IPS-18a (cell line): ENCODE measurements around the gene KRTAP4-6.
"Not testable (repeated sequence)": the region's sequence is repeated elsewhere in the genome, so short reads cannot be mapped to it uniquely, and the experiment has no call there.

ENCODE experiments used
- H3K27ac ChIP-seq: one replicate; pipeline ENCODE4 v1.5.1; 2013; ENCODE audit warnings: low read length
- H3K27me3 ChIP-seq: one replicate; pipeline ENCODE4 v1.6.1; 2013; ENCODE audit warnings: mild to moderate bottlenecking, low read length; ENCODE audit not compliant: control insufficient read depth, insufficient read depth
- H3K36me3 ChIP-seq: one replicate; pipeline ENCODE4 v1.6.1; 2013; ENCODE audit warnings: low read depth, low read length; ENCODE audit not compliant: control insufficient read depth
- H3K4me1 ChIP-seq: one replicate; pipeline ENCODE4 v1.6.1; 2013; ENCODE audit warnings: low read depth, low read length; ENCODE audit not compliant: control insufficient read depth
- H3K4me3 ChIP-seq: one replicate; pipeline ENCODE4 v1.5.1; 2013; ENCODE audit warnings: low read length
- H3K9ac ChIP-seq: one replicate; pipeline ENCODE4 v1.6.1; 2013; ENCODE audit warnings: mild to moderate bottlenecking, low read length, moderate library complexity
- H3K9me3 ChIP-seq: one replicate; pipeline ENCODE4 v1.6.1; 2013; ENCODE audit warnings: low read depth, low read length; ENCODE audit not compliant: control insufficient read depth

KRTAP4-6 gene

DNA sequence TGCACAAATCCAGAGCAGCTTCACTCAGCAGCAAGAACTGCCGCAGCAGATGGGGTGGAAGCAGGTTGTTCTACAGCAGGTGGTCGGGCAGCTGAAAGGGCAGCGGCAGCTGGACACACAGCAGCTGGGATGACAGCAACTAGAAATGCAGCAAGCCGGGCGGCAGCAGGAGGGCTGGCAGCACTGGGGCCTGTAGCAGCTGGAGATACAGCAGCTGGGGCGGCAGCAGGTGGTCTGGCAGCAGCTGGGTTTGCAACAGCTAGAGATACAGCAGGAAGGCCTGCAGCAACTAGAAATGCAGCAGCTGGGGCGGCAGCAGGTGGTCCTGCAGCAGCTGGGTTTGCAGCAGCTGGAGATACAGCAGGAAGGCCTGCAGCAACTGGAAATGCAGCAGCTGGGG is 27.2 kb upstream of the KRTAP4-6 start:
- no peaks in the 10 kb centered on the region for H3K36me3 ChIP-seq
- no peaks in the 10 kb centered on the region for H3K4me1 ChIP-seq
- no peak overlapping the region for H3K27ac ChIP-seq
- H3K9ac ChIP-seq: no peak overlapping the region
- no peak overlapping the region for H3K4me3 ChIP-seq
- H3K9me3 ChIP-seq: no peaks in the 10 kb centered on the region
- no peaks in the 10 kb centered on the region for H3K27me3 ChIP-seq

DNA sequence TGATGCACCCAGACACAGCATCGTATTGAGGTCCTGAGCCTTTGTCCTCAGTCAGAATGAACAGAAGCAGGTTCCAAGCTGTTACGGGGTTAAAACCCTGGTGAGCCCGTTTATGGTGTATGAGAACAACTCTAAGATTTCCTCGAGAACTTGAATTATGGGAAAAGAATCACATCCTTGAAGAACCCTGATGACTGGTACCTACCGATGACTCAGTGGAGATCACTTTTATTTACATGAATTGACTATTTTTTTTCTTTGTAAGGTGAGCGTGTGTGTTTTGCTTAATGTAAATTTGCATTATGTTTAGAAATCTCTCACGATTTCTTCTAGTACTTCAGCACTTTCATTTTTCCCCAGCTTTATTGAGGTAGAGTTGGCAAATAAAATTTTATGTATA is 23.5 kb upstream of the KRTAP4-6 start:
- Histone ChIP-seq H3K27ac (no peak overlapping the region), H3K9me3 (no peaks in the 10 kb centered on the region), H3K36me3 (no peaks in the 10 kb centered on the region), H3K4me1 (no peaks in the 10 kb centered on the region), H3K27me3 (no peaks in the 10 kb centered on the region), H3K4me3 (no peak overlapping the region), H3K9ac (no peak overlapping the region)

DNA sequence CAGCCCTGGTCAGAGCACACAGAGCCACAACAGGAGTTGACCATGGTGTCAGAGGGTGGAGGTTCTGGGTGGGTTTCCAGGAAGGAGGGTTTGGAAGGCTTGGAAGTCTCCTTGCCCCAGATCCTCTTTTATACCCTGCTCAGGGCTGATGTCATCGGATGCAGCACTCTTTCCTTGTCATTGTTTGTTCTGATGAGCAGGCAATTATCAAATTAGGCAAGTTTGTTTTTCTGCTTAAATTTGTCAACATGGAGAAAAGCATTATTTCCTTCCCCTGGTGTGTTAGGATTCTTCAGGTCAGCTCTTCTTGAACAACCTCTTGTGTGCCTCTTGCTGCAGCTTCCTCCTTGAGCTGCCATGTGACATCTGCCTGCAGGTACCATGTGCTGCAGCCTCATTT is 20.3 kb upstream of the KRTAP4-6 start, which contains the start of gene KRTAP4-4:
Gene KRTAP4-4 (minus strand): TSS at position 101 of the 400 bp plus-strand sequence. CDS start 57 bp downstream, at position 44.
- no peak within 1 kb of the TSS for H3K27ac ChIP-seq
- H3K4me1 ChIP-seq: no peaks in the 10 kb centered on the region
- no peak within 1 kb of the TSS for H3K9ac ChIP-seq
- no peak within 1 kb of the TSS for H3K4me3 ChIP-seq
- no peaks in the 10 kb centered on the region for H3K9me3 ChIP-seq
- H3K27me3 ChIP-seq: no peaks in the 10 kb centered on the region
- no peaks in the 10 kb centered on the region for H3K36me3 ChIP-seq

DNA sequence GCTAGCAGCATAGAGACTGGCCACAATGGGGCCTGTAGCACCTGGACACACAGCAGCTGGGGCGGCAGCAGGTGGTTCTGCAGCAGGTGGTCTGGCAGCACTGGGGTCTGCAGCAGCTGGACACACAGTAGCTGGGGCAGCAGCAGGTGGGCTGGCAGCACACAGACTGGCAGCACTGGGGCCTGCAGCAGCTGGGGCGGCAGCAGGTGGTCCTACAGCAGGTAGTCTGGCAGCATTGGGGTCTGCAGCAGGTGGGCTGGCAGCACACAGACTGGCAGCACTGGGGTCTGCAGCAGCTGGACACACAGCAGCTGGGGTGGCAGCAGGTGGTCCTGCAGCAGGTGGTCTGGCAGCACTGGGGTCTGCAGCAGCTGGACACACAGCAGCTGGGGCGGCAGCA is 19.8 kb upstream of the KRTAP4-6 start:
- H3K9me3 ChIP-seq: not testable (repeated sequence)

DNA sequence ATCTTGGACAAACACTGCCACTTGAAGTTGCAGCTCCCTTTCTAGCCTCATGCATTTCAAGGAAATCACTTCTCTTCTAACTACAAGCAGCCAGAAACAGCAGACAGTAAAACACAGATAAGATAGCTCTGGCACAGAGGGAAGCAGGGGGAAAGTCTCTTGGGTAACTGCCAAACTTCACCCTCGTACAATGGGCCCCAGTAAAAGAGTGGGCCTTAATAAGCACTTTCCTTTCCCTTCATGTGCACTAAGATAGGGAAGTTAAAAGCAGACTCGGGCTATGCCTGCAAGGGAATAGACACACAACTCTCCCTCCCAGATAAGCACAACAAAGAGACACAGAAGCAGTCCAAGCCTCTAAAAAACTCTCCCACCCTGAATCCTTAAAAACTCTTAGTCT is 13.5 kb upstream of the KRTAP4-6 start:
- Histone ChIP-seq H3K4me1 (no peaks in the 10 kb centered on the region), H3K4me3 (no peak overlapping the region), H3K27ac (no peak overlapping the region), H3K9ac (no peak overlapping the region), H3K27me3 (no peaks in the 10 kb centered on the region), H3K9me3 (no peaks in the 10 kb centered on the region), H3K36me3 (no peaks in the 10 kb centered on the region)

More for the DNA sequence above, 19.8 kb upstream of the KRTAP4-6 start:
- H3K27me3 ChIP-seq, H3K9ac ChIP-seq, H3K4me1 ChIP-seq, H3K36me3 ChIP-seq, H3K27ac ChIP-seq, H3K4me3 ChIP-seq: not testable (repeated sequence)

DNA sequence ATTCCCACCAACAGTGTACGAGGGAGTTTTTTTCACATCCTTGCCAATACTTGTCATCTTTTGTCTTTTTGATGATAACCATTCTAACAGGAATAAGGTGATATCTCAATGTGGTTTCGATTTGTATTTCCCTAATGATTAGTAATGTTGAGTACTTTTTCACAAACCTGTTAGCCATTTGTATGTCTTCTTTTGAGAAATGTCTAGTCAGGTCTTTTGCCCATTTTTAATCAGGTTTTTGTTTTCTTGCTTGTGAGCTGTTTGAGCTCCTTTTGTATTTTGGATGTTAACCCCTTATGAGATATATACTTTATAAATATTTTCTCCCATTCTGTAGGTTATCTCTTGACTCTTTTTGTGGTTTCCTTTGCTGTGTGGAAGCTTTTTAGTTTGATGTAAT is 11.2 kb upstream of the KRTAP4-6 start:
- no peaks in the 10 kb centered on the region for H3K9me3 ChIP-seq
- H3K4me1 ChIP-seq: no peaks in the 10 kb centered on the region
- no peak overlapping the region for H3K27ac ChIP-seq
- no peaks in the 10 kb centered on the region for H3K36me3 ChIP-seq
- H3K27me3 ChIP-seq: no peaks in the 10 kb centered on the region
- no peak overlapping the region for H3K9ac ChIP-seq
- H3K4me3 ChIP-seq: no peak overlapping the region

DNA sequence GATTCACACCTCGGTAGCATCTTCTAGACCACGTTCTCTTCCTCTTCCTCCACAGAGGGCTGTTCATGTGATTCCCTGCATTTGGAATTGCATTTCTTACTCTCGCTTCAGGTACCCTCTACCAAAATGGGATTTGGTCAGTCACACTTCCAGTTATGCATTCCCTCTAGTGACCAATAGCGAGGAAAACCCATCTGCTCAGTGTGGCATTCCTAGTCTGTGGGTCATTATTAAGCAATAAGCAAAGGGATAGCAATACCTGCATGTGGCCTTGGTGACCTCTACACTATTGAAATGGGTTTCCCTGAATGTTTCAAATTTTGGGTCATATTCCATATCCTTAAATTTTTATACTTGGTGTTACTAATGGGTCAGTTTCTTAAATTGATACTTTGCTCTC is 9.7 kb upstream of the KRTAP4-6 start:
- Histone ChIP-seq H3K9ac (no peak overlapping the region), H3K27me3 (no peaks in the 10 kb centered on the region), H3K36me3 (no peaks in the 10 kb centered on the region), H3K4me3 (no peak overlapping the region), H3K9me3 (no peaks in the 10 kb centered on the region), H3K27ac (no peak overlapping the region), H3K4me1 (no peaks in the 10 kb centered on the region)

DNA sequence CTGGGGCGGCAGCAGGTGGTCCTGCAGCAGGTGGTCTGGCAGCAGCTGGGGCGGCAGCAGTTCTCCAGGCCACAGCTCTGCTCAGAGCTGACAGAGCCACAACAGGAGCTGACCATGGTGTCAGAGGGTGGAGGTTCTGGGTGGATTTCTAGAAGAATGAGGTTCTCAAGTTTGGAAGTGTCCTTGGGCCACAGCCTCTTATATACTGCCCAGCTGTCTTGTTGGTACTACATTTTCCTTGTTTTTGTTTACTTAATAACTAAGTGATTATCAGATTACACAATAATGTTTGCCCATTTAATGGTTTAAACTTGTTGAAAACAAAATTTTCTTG is 9.3 kb upstream of the KRTAP4-6 start, which contains the start of gene KRTAP4-5:
Gene KRTAP4-5 (minus strand): TSS at position 174 of the 334 bp plus-strand sequence. CDS start 58 bp downstream, at position 116.
- Histone ChIP-seq H3K27ac (no peak within 1 kb of the TSS), H3K9ac (no peak within 1 kb of the TSS), H3K9me3 (no peaks in the 10 kb centered on the region), H3K27me3 (no peaks in the 10 kb centered on the region), H3K4me3 (no peak within 1 kb of the TSS), H3K4me1 (no peaks in the 10 kb centered on the region), H3K36me3 (no peaks in the 10 kb centered on the region)

DNA sequence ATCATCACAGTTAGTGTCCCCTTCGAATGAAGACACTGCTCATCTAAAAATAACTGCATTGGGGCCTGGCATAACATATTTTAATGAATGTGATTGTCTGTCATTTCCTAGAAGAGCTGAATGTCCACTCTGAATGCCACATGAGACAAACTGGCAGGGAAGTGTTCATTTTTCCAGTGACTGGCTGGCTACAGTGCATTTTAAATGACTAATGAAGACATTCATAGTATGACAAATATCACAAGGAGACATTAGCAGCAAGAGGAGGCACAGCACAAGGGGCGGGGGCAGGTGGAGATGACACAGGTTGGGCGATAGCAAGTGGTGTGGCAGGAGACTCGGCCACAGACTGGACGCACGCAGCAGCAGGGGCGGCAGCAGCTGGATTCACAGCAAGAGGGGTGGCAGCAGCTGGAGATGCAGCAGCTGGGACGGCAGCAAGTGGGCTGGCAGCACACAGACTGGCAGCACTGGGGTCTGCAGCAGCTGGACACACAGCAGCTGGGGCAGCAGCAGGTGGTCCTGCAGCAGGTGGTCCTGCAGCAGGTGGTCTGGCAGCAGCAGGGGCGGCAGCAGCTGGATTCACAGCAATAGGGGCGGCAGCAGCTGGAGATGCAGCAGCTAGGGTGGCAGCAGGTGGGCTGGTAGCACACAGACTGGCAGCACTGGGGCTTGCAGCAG is 8.8 kb upstream of the KRTAP4-6 start:
- H3K36me3 ChIP-seq, H3K9ac ChIP-seq, H3K27ac ChIP-seq, H3K9me3 ChIP-seq, H3K27me3 ChIP-seq, H3K4me3 ChIP-seq, H3K4me1 ChIP-seq: not testable (repeated sequence)

DNA sequence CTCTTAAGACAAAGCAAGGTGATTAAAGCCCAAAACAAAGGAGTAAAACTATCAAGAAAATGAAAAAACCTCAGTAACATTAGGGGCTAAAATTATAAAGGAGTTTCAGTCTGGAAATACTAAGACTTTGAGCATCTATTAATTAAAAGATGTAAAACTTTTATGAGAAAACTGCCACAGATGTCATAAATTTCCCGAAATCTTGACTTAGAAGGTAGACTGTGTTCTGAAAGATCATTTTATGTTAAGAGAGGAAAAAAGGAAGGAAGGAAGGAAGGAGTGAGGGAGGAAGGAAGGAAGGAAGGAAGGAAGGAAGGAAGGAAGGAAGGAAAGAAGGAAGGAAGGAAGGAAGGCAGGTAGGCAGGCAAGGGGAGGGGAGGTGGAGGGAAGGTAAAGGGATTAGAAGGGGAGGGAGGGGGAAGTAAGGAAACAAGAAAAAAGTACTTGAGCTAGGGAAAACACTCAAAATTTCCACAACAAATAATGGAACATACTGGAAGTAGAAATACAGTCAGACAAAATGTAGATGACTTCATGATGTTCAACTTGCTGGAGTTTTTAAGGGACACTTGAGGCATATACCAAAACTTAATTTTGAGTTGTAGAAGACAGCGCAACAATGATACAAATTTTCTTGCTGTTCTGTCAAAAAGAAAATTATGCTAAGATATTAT is 7.3 kb upstream of the KRTAP4-6 start:
- H3K27me3 ChIP-seq: no peaks in the 10 kb centered on the region
- H3K4me3 ChIP-seq: no peak overlapping the region

DNA sequence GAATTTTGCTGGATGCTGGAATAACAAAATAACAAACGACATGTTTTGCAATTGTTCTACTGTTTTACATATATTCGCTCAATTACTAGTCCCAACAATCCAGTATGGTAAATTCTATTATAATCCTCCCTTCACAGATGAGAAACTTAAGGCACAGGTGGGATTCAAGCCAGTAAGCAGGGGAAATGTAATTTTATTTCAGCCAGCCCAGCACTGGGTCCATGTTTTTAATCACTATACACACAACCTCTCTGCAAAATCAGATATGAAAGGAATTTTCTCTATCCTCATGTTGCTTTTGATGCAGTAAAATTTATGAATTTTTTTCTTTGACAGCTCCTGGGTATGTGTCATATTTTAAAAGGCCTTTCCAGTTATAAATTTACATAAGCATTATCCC is 4.9 kb upstream of the KRTAP4-6 start:
- H3K4me1 ChIP-seq: no peaks in the 10 kb centered on the region

More for the DNA sequence above, 7.3 kb upstream of the KRTAP4-6 start:
- no peaks in the 10 kb centered on the region for H3K9me3 ChIP-seq
- H3K36me3 ChIP-seq: no peaks in the 10 kb centered on the region
- no peaks in the 10 kb centered on the region for H3K4me1 ChIP-seq
- no peak overlapping the region for H3K27ac ChIP-seq
- H3K9ac ChIP-seq: no peak overlapping the region

DNA sequence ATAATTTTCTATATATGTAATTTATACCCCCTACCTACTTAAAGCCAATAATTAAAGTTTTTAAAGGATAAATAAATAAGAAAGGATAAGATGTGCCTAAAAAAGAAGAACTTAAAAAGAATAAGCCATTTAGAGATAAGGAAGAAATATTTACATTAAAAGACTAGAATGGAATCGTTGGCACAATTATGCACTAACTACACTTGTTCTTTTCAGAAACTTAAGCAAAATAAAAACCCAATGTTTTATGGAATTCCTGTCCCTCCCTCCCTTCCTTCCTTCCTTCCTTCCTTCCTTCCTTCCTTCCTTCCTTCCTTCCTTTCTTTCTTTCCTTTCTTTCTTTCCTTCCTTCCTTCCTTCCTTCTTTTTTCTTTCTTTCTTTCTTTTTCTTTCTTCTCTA is 4.5 kb upstream of the KRTAP4-6 start:
- Histone ChIP-seq H3K27me3 (no peaks in the 10 kb centered on the region), H3K4me3 (no peak overlapping the region), H3K36me3 (no peaks in the 10 kb centered on the region), H3K27ac (no peak overlapping the region), H3K9ac (no peak overlapping the region), H3K4me1 (no peaks in the 10 kb centered on the region), H3K9me3 (peaks cover 7% of the 10 kb centered on the region)

More for the DNA sequence above, 4.9 kb upstream of the KRTAP4-6 start:
- no peak overlapping the region for H3K4me3 ChIP-seq
- H3K27ac ChIP-seq: no peak overlapping the region
- peaks cover 7% of the 10 kb centered on the region for H3K9me3 ChIP-seq
- no peak overlapping the region for H3K9ac ChIP-seq
- H3K27me3 ChIP-seq: no peaks in the 10 kb centered on the region
- H3K36me3 ChIP-seq: no peaks in the 10 kb centered on the region
